GM11168 (cell line): ENCODE results near the gene ZNF528.

Experiments
- in situ Hi-C: fragments of 300-500 bp; cut with MboI; formaldehyde crosslinking; loops from one replicate; pipeline ENCODE4 v1.12.0; 2022; ENCODE audit warnings: low sequenced_read_pairs; ENCODE audit not compliant: unreplicated experiment

The ZNF528 gene

GRCh38 chr19:52397310-52398080 is at the start of gene ZNF528:
ZNF528 (plus strand) TSS chr19:52397849; CDS start chr19:52402014, 4,165 bp downstream.
- in situ Hi-C loops, result no loop called here

GRCh38 chr19:52351512-52351911 is 46.1 kb upstream of the ZNF528 start:
- in situ Hi-C loops, result no loop called here

GRCh38 chr19:52366414-52366824 is 31.2 kb upstream of the ZNF528 start:
- in situ Hi-C loops, result no loop called here

- in situ Hi-C loops, result no loop called here
Measured at GRCh38 chr19:52369559-52370340, 27.9 kb upstream of the ZNF528 start, which contains the start of gene ZNF880. ZNF880 (plus strand) TSS chr19:52369923; CDS start chr19:52369966, 43 bp downstream.

- in situ Hi-C loops, result no loop called here
Measured at GRCh38 chr19:52370341-52370710, 27.3 kb upstream of the ZNF528 start.

GRCh38 chr19:52391135-52391534 is 6.5 kb upstream of the ZNF528 start:
- in situ Hi-C loops, result no loop called here

GRCh38 chr19:52398081-52398441 is 412 bp downstream of the ZNF528 start:
- in situ Hi-C loops, result no loop called here

- in situ Hi-C loops, result no loop called here
Measured at GRCh38 chr19:52410276-52410675, 12.6 kb downstream of the ZNF528 start.

- in situ Hi-C loops, result no loop called here
Measured at GRCh38 chr19:52415711-52416110, 18.1 kb downstream of the ZNF528 start.

GRCh38 chr19:52428937-52429336 is 31.3 kb downstream of the ZNF528 start, which contains the start of gene ZNF534:
ZNF534 (plus strand) TSS chr19:52429148; CDS start chr19:52431475, 2,327 bp downstream.
- in situ Hi-C loops, result no loop called here

GRCh38 chr19:52442179-52442578 is 44.5 kb downstream of the ZNF528 start:
- in situ Hi-C loops, result no loop called here

GRCh38 chr19:52444506-52444905 is 46.9 kb downstream of the ZNF528 start:
- in situ Hi-C loops, result no loop called here

- in situ Hi-C loops, result no loop called here
Measured at GRCh38 chr19:52451241-52451640, 53.6 kb downstream of the ZNF528 start.

- in situ Hi-C loops, result no loop called here
Measured at GRCh38 chr19:52453324-52454094, 55.9 kb downstream of the ZNF528 start, which contains the start of gene ZNF578. ZNF578 (plus strand) TSS chr19:52453553; CDS start chr19:52501846, 48,293 bp downstream.

- in situ Hi-C loops, result no loop called here
Measured at GRCh38 chr19:52464798-52465470, 67.3 kb downstream of the ZNF528 start.
